GM23248 (cell line): ENCODE results near the gene OR4X1. TPM values are rescaled to one million over a fixed set of nuclear protein-coding genes. Genes with fewer than 3 reads are reported as not detected.
"Not testable (repeated sequence)": the region's sequence is repeated elsewhere in the genome, so short reads cannot be mapped to it uniquely, and the experiment has no call there.

Source experiments
- DNase-seq: peaks from one replicate; pipeline ENCODE4 v3.0.0-alpha.2; 2015
- H2AFZ ChIP-seq: fragments of 200-600 bp; sonication (generic); 2 replicates; pipeline ENCODE4 v1.6.1; 2016; ENCODE audit warnings: antibody characterized with exemption
- H3F3A ChIP-seq: fragments of 200-600 bp; sonication (generic); 2 replicates; pipeline ENCODE4 v1.6.1; 2016; ENCODE audit warnings: mild to moderate bottlenecking, antibody characterized with exemption, mixed run types; ENCODE audit not compliant: insufficient read depth
- H3K27ac ChIP-seq: fragments of 200-600 bp; sonication (generic); 2 replicates; pipeline ENCODE4 v1.5.1; 2016; ENCODE audit warnings: mild to moderate bottlenecking
- H3K27me3 ChIP-seq: fragments of 200-600 bp; sonication (generic); replicated peaks from 2 replicates; pipeline ENCODE4 v1.6.1; 2016; ENCODE audit warnings: mild to moderate bottlenecking; ENCODE audit not compliant: insufficient read depth
- H3K36me3 ChIP-seq: fragments of 200-600 bp; sonication (generic); 2 replicates; pipeline ENCODE4 v1.6.1; 2016; ENCODE audit warnings: low read depth, mild to moderate bottlenecking
- H3K4me1 ChIP-seq: fragments of 200-600 bp; sonication (generic); 2 replicates; pipeline ENCODE4 v1.6.1; 2016; ENCODE audit warnings: mild to moderate bottlenecking; ENCODE audit not compliant: insufficient read depth
- H3K4me2 ChIP-seq: fragments of 200-600 bp; sonication (generic); one replicate; pipeline ENCODE4 v1.6.1; 2016; ENCODE audit warnings: mild to moderate bottlenecking; ENCODE audit not compliant: unreplicated experiment
- H3K4me3 ChIP-seq: fragments of 200-600 bp; sonication (generic); 2 replicates; pipeline ENCODE4 v1.5.1; 2016; ENCODE audit warnings: mild to moderate bottlenecking
- H3K79me2 ChIP-seq: fragments of 200-600 bp; sonication (generic); 2 replicates; pipeline ENCODE4 v1.6.1; 2016; ENCODE audit warnings: mild to moderate bottlenecking; ENCODE audit not compliant: insufficient read depth
- H3K9ac ChIP-seq: fragments of 200-600 bp; sonication (generic); 2 replicates; pipeline ENCODE4 v1.6.1; 2016; ENCODE audit warnings: mild to moderate bottlenecking
- H3K9me2 ChIP-seq: fragments of 200-600 bp; sonication (generic); 2 replicates; pipeline ENCODE4 v1.6.1; 2016; ENCODE audit warnings: mixed run types, mild to moderate bottlenecking, moderate library complexity; ENCODE audit not compliant: insufficient read depth
- H3K9me3 ChIP-seq: fragments of 200-600 bp; sonication (generic); one replicate; pipeline ENCODE4 v1.6.1; 2017; ENCODE audit warnings: low read depth
- H4K20me1 ChIP-seq: fragments of 200-600 bp; sonication (generic); 2 replicates; pipeline ENCODE4 v1.6.0; 2016; ENCODE audit not compliant: insufficient read depth
- EZH2 ChIP-seq: fragments of 200-600 bp; sonication (generic); IDR thresholded peaks from 2 replicates; pipeline ENCODE4 v1.6.1; 2018; ENCODE audit warnings: antibody characterized with exemption, mild to moderate bottlenecking; ENCODE audit not compliant: insufficient read depth, poor library complexity, severe bottlenecking
- EZH2phosphoT487 ChIP-seq: fragments of 200-600 bp; sonication (generic); IDR thresholded peaks from 2 replicates; pipeline ENCODE4 v1.6.1; 2018; ENCODE audit warnings: antibody characterized with exemption, moderate library complexity, mild to moderate bottlenecking, low read depth; ENCODE audit not compliant: insufficient read depth
- WGBS, 2 experiments: methylation state at CpG; one replicate each; pipeline ENCODE4 v1.1.6; 2015 to 2017; ENCODE audit warnings: low lambda C conversion rate in 2 of 2, low coverage in 1 of 2; ENCODE audit errors: missing lambda C conversion rate in 2 of 2; 5-methylcytosine and 5-hydroxymethylcytosine counted together
- in situ Hi-C: fragments of 300-500 bp; cut with MboI; formaldehyde crosslinking; loops from 2 replicates; pipeline ENCODE4 v1.15.0; 2020
- polyA plus RNA-seq: library from polyadenylated mRNA; unstranded; fragments of >200 nt; fragmentation: Nextera tagmentation; extraction: Ambion mirVana; gene quantifications from 2 replicates; pipeline ENCODE4 v1.2.1, GENCODE V29; 2016
- total RNA-seq: library from RNA; depleted of rRNA; stranded (reverse); fragments of >200 nt; shearing (Covaris generic); gene quantifications from 2 replicates; pipeline ENCODE4 v1.2.3, GENCODE V29; 2014; rRNA removed

The OR4X1 gene, protein sequence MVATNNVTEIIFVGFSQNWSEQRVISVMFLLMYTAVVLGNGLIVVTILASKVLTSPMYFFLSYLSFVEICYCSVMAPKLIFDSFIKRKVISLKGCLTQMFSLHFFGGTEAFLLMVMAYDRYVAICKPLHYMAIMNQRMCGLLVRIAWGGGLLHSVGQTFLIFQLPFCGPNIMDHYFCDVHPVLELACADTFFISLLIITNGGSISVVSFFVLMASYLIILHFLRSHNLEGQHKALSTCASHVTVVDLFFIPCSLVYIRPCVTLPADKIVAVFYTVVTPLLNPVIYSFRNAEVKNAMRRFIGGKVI
- total RNA-seq: not detected in 2 replicates
- polyA plus RNA-seq: not detected in 2 replicates

- DNase-seq: no peak
- H3K9me2 ChIP-seq: no peaks in the 10 kb centered on the region
- H3F3A ChIP-seq: no peaks in the 10 kb centered on the region
- no peaks in the 10 kb centered on the region for H4K20me1 ChIP-seq
- H2AFZ ChIP-seq: no peak within 1 kb of the TSS
- H3K27ac ChIP-seq: no peak within 1 kb of the TSS
- no peaks in the 10 kb centered on the region for H3K9me3 ChIP-seq
- in situ Hi-C loops: no loop called here
- no peaks in the 10 kb centered on the region for H3K79me2 ChIP-seq
- H3K4me1 ChIP-seq: no peaks in the 10 kb centered on the region
- no peak within 1 kb of the TSS for H3K4me2 ChIP-seq
- H3K4me3 ChIP-seq: no peak within 1 kb of the TSS
- no peaks in the 10 kb centered on the region for H3K36me3 ChIP-seq
- no peaks in the 10 kb centered on the region for H3K27me3 ChIP-seq
- no peak within 1 kb of the TSS for H3K9ac ChIP-seq
- WGBS, 2 experiments: 2 to 6% methylated on average over 3 of the region's 3 CpGs
- TF ChIP-seq EZH2phosphoT487: no peak
- TF ChIP-seq EZH2: no peak
These were observed at the start of gene OR4X1 for GRCh38 chr11:48263423-48263911. Gene OR4X1, plus strand, starts transcription at chr11:48263861. Its CDS starts 0 bp downstream, at chr11:48263861.

GRCh38 chr11:48216510-48216909 lies 47.2 kb upstream of the OR4X1 start, which contains the start of gene OR4B1:
Gene OR4B1, plus strand, starts transcription at chr11:48216810. Its CDS starts 0 bp downstream, at chr11:48216810.
- Histone ChIP-seq H3K4me2 (no peak within 1 kb of the TSS), H3K9me2 (no peaks in the 10 kb centered on the region), H3F3A (no peaks in the 10 kb centered on the region), H3K27me3 (no peaks in the 10 kb centered on the region; the same call in 1 of the 2 replicates), H3K27ac (no peak within 1 kb of the TSS), H3K36me3 (no peaks in the 10 kb centered on the region), H3K4me1 (no peaks in the 10 kb centered on the region), H3K4me3 (no peak within 1 kb of the TSS), H3K79me2 (no peaks in the 10 kb centered on the region), H3K9me3 (no peaks in the 10 kb centered on the region), H2AFZ (no peak within 1 kb of the TSS), H4K20me1 (no peaks in the 10 kb centered on the region), H3K9ac (no peak within 1 kb of the TSS)
- WGBS, 2 experiments: 5 to 18% methylated on average over 2 of the region's 2 CpGs
- in situ Hi-C loops: no loop called here
- TF ChIP-seq EZH2phosphoT487 (no peak), EZH2 (no peak)
- DNase-seq: no peak

DNA sequence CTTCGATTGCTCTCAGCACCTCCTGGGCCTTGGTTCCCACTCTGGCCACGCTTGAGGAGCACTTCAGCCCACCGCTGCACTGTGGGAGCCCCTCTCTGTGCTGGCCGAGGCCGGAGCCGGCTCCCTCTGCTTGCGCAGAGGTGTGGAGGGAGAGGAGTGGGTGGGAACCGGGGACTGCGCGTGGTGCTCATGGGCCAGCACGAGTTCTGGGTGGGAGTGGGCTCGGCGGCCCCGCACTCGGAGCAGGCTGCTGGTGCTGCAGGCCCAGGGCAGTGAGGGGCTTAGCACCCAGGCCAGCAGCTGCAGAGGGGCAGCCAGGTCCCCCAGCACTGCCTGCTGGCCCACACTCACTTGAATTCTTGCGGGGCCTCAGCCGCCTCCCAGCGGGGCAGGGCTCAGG lies 34.9 kb upstream of the OR4X1 start:
- Histone ChIP-seq H3K9me3 (no peaks in the 10 kb centered on the region), H3K4me2 (no peak overlapping the region), H3K36me3 (no peaks in the 10 kb centered on the region), H3K27ac (no peak overlapping the region), H3K27me3 (no peaks in the 10 kb centered on the region), H3K79me2 (no peaks in the 10 kb centered on the region), H3K4me1 (no peaks in the 10 kb centered on the region), H3K9me2 (no peaks in the 10 kb centered on the region), H2AFZ (no peak overlapping the region), H3K9ac (no peak overlapping the region), H3F3A (no peaks in the 10 kb centered on the region), H3K4me3 (no peak overlapping the region), H4K20me1 (no peaks in the 10 kb centered on the region)
- WGBS, 2 experiments: 49 to 50% methylated on average over 12 to 16 of the region's 18 CpGs
- no peak for DNase-seq
- TF ChIP-seq EZH2phosphoT487 (no peak), EZH2 (no peak)
- in situ Hi-C loops: no loop called here

GRCh38 chr11:48230057-48230456 lies 33.6 kb upstream of the OR4X1 start:
- H4K20me1 ChIP-seq, H3K27me3 ChIP-seq, H3K9me3 ChIP-seq, H3K4me2 ChIP-seq, H3K9ac ChIP-seq, H3F3A ChIP-seq, DNase-seq, H3K79me2 ChIP-seq, H3K36me3 ChIP-seq, in situ Hi-C loops, H2AFZ ChIP-seq, H3K4me3 ChIP-seq, H3K9me2 ChIP-seq, H3K27ac ChIP-seq, H3K4me1 ChIP-seq: not testable (repeated sequence)
- WGBS, 2 experiments: 61 to 74% methylated on average over 11 of the region's 11 CpGs
